Measurements from ENCODE around the gene KCNS3.

DNA sequence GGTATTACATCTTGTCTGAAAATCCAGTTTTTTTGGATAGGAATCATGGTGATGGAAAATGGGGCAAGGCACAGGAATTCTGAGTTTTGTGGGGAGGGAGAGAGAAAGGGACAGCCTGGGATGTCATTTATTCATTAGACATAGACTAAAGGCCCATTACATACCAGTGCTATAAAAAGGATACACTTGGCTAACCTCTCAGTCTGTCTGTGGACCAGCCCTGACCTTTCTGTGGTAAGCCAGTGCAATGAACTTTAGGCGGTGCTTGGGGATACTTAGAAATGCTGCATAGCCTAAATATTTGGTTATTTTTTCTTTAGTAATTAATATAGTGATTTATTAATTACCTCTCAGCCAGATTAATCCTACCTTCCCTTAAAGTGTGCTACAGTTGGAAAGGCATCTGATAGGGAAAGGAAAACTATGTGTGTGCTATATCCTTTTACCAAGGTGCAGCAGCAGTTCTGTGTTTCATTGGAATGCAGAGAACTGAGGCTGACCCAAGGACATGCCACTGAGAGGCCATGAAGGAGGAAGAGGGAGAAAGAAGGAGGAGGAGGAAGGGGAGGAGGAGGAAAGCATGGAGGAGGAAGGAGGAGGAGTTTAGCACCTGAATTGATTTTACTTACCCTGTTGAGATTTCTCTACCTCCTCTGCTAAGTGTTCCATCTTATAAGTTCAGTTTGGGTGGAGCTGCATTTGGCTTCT is 37.5 kb downstream of the KCNS3 start:
- TF ChIP-seq, protein P1, sequence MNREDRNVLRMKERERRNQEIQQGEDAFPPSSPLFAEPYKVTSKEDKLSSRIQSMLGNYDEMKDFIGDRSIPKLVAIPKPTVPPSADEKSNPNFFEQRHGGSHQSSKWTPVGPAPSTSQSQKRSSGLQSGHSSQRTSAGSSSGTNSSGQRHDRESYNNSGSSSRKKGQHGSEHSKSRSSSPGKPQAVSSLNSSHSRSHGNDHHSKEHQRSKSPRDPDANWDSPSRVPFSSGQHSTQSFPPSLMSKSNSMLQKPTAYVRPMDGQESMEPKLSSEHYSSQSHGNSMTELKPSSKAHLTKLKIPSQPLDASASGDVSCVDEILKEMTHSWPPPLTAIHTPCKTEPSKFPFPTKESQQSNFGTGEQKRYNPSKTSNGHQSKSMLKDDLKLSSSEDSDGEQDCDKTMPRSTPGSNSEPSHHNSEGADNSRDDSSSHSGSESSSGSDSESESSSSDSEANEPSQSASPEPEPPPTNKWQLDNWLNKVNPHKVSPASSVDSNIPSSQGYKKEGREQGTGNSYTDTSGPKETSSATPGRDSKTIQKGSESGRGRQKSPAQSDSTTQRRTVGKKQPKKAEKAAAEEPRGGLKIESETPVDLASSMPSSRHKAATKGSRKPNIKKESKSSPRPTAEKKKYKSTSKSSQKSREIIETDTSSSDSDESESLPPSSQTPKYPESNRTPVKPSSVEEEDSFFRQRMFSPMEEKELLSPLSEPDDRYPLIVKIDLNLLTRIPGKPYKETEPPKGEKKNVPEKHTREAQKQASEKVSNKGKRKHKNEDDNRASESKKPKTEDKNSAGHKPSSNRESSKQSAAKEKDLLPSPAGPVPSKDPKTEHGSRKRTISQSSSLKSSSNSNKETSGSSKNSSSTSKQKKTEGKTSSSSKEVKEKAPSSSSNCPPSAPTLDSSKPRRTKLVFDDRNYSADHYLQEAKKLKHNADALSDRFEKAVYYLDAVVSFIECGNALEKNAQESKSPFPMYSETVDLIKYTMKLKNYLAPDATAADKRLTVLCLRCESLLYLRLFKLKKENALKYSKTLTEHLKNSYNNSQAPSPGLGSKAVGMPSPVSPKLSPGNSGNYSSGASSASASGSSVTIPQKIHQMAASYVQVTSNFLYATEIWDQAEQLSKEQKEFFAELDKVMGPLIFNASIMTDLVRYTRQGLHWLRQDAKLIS (CRISPR knock-in tag; IDR thresholded peaks at IDR 0.05) = no peak
- TF ChIP-seq BRCA1 (CRISPR knock-in tag; IDR thresholded peaks at IDR 0.05) = no peak
